NCI-H774 (cell line): ENCODE measurements around the gene RFC5.
"Not testable (repeated sequence)": the region's sequence is repeated elsewhere in the genome, so short reads cannot be mapped to it uniquely, and the experiment has no call there.

Experiments
- DNase-seq: peaks from one replicate; lab custom pipeline; 2025; lab: John Stamatoyannopoulos, UW

The RFC5 gene

GRCh38 chr12:118052324-118053070, 36.0 kb downstream of the RFC5 start:
- DNase-seq: no peak

DNA sequence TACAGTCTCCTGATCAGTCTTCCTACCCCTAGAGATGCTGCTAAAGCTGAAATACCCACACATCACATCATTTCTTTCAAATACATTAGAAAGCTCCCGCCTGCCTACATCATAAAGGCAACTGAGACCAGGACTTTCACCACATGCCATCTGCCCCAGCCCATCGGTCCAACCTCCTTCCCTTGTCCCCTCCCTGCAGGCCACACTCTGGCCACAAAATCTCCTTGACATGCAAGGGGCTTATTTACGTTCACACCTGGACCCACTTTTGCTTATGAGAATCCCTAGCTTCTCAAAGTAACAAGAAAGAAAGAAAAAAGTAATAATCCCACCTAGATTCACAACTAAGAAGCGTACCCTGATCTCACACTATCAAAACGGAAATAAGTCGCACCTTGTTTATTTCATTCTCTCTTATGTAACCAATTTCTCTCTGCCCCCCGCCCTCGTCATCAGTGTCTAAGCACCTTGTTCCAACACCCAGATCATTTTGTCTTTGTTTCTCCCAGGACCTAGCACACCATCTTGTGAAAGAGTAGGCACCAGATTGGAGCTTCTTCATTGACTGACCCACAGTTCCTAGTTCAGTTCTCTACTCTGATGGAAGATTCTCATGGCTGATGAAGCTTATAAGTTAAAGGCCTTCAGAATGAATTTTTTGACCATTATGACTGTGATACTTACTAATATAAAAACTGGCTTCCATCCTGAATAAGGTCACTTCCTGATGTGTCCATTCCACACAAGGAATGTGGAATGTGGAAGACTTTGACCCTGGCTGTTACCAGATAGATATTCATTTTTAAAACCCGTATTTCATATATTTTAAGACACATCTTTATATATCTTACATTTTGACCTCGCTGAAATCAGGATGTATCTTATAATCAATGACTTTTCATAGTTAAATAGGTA, 36.8 kb downstream of the RFC5 start:
- no peak for DNase-seq

- peak; percentile 22 for DNase-seq
Measured at GRCh38 chr12:118055144-118055557, 38.6 kb downstream of the RFC5 start.

- peak; percentile 22 for DNase-seq
Measured at GRCh38 chr12:118055865-118056773, 39.6 kb downstream of the RFC5 start.

DNA sequence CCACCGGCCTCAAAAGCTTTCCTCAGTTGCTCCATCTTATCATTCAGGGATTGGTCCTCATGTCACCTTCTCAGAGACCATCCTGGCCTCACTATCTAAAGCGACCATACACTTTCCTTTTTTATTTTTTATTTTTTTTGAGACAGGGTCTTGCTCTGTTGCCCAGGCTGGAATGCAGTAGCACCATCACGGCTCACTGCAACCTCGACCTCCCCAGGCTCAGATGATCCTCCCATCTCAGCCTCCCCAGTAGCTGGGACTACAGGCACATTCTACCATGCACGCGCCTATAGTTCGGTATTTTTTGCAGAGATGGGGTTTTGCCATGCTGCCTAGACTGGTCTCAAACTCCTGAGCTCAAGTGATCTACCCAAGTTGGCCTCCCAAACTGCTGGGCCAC, 41.7 kb downstream of the RFC5 start:
- DNase-seq: no peak

- DNase-seq: no peak
Measured at GRCh38 chr12:118058881-118059280, 42.4 kb downstream of the RFC5 start.

GRCh38 chr12:118059341-118060191, 43.1 kb downstream of the RFC5 start:
- DNase-seq: peak; percentile 27

- DNase-seq: no peak
Measured at GRCh38 chr12:118060301-118061010, 44.0 kb downstream of the RFC5 start.

DNA sequence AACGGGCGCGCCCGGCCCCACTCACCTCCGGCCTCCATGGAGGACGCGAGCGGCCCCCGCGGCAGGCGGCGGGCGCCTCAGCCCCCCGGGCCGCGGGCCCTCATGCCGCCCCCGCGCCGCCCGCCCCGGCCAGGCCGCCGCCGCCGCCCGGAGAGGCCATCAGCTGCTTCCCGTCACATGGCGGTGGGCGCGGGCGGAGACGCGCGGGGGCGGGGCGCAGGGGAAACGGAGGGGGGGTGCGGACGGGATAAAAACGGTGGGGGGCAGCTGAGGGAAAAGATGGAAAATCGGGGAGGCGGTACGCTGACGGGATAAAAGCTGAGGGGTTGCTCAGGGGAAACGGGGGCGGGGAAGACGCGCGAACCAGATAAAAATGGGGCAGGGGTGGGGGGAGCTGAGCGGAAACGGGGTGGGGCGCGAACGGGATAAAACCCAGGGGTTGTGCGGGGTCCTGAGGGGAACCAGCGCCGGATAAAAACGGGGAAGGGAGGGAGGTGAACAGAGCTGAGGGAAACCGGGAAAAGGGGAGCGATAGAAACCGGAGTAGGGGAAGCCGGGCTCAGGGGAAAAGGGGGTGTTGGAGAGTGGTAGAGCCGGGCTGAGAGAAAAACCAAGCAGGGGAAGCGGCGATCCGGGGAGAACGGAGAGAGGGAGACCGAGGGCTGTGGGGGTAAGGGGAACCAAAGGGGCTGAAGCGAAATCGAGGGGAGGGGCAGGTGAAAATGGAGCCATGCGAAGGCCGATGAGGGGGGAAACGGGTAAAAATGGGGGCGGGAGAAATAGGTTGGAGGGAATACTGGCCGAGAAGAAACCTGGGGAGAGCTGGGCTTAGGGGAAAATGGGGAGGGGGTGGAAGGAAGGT, 44.7 kb downstream of the RFC5 start, which contains the start of gene WSB2:
WSB2 (minus strand) TSS at position 169 of the 862 bp plus-strand sequence; CDS start at position 38, 131 bp downstream.
- DNase-seq: peak; percentile 73

- peak; percentile 71 for DNase-seq
Measured at GRCh38 chr12:118061873-118062843, 45.7 kb downstream of the RFC5 start.

GRCh38 chr12:118063576-118064391, 47.3 kb downstream of the RFC5 start:
- no peak for DNase-seq

DNA sequence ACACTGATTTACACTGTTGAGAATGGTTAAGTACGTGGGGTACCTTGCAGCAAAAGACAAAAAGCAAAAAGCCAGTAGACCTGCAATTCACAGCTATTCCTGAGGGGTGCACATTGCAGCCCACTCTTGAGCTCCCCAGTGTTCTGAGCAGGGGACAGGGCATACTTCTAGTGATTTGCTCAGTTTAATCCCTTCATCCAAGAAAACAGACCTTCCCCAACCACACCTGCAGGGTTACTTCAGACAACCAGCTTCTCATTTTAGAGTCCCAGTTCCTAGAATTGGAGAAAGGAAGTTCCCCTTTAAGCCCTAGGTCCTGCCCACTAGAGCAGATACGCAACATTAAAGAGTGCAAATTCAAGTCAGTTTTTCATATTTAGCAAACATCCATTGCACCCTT, 48.1 kb downstream of the RFC5 start:
- DNase-seq: no peak

DNA sequence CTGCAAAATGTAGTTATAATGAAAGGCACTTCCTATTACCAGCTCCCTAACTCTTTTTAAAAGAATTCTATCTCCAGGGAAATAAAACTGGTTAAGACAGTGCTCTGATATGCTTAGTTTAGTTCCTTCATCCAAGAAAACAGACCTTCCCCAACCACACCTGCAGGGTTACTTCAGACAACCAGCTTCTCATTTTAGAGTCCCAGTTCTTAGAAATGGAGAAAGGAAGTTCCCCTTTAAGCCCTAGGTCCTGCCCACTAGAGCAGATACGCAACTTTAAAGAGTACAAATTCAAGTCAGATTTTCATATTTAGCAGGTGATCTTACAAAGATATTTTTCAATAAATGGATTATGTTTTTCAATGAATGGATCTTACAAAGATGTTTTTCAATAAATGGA, 48.9 kb downstream of the RFC5 start:
- DNase-seq: no peak

GRCh38 chr12:118068445-118068844, 51.9 kb downstream of the RFC5 start:
- DNase-seq: no peak

- no peak for DNase-seq
Measured at GRCh38 chr12:118070650-118071049, 54.1 kb downstream of the RFC5 start.

- no peak for DNase-seq
Measured at GRCh38 chr12:118073768-118074167, 57.3 kb downstream of the RFC5 start.

- not testable (repeated sequence) for DNase-seq
Measured at GRCh38 chr12:118081521-118081920, 65.0 kb downstream of the RFC5 start.
